ENCODE measurements around the gene CRYBG3.

The CRYBG3 gene

GRCh38 chr3:97885931-97886824, 64.4 kb downstream of the CRYBG3 start:
- H3K4me3 ChIP-seq (ENCODE audit: low read depth in 1 of 2, low read length in 2 of 2): no peak overlapping the region
- H3K27ac ChIP-seq (ENCODE audit: low read length): no peak overlapping the region
- H3K9ac ChIP-seq (ENCODE audit: low read depth, low read length): no peak overlapping the region
- no peak overlapping the region for H2AFZ ChIP-seq (ENCODE audit: low read depth, low read length)
- no peak for TF ChIP-seq EZH2 (IDR thresholded peaks at IDR 0.05; ENCODE audit: borderline replicate concordance, low read depth, low read length, severe bottlenecking)
- TF ChIP-seq, protein P1, sequence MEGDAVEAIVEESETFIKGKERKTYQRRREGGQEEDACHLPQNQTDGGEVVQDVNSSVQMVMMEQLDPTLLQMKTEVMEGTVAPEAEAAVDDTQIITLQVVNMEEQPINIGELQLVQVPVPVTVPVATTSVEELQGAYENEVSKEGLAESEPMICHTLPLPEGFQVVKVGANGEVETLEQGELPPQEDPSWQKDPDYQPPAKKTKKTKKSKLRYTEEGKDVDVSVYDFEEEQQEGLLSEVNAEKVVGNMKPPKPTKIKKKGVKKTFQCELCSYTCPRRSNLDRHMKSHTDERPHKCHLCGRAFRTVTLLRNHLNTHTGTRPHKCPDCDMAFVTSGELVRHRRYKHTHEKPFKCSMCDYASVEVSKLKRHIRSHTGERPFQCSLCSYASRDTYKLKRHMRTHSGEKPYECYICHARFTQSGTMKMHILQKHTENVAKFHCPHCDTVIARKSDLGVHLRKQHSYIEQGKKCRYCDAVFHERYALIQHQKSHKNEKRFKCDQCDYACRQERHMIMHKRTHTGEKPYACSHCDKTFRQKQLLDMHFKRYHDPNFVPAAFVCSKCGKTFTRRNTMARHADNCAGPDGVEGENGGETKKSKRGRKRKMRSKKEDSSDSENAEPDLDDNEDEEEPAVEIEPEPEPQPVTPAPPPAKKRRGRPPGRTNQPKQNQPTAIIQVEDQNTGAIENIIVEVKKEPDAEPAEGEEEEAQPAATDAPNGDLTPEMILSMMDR (IDR thresholded peaks at IDR 0.05; ENCODE audit: borderline replicate concordance, extremely low read depth, low read length, poor library complexity, severe bottlenecking): no peak
- ATAC-seq (ENCODE audit: insufficient read depth, low read depth) (no peak), DNase-seq (no peak)
- no peaks in the 10 kb centered on the region for H4K20me1 ChIP-seq (ENCODE audit: insufficient read depth, low read length)
- H3K9me3 ChIP-seq (ENCODE audit: insufficient read depth, low read length, severe bottlenecking): no peaks in the 10 kb centered on the region
- no peaks in the 10 kb centered on the region for H3K79me2 ChIP-seq (ENCODE audit: insufficient read depth, low read length)
- no peaks in the 10 kb centered on the region for H3K27me3 ChIP-seq (ENCODE audit: insufficient read depth, low read length, poor library complexity)
- peaks cover 26% of the 10 kb centered on the region for H3K36me3 ChIP-seq (ENCODE audit: insufficient read depth, low read length)
- H3K4me2 ChIP-seq (ENCODE audit: insufficient read depth, low read length): no peak overlapping the region
- H3K4me1 ChIP-seq (ENCODE audit: insufficient read depth, low read length): peaks cover 15% of the 10 kb centered on the region

DNA sequence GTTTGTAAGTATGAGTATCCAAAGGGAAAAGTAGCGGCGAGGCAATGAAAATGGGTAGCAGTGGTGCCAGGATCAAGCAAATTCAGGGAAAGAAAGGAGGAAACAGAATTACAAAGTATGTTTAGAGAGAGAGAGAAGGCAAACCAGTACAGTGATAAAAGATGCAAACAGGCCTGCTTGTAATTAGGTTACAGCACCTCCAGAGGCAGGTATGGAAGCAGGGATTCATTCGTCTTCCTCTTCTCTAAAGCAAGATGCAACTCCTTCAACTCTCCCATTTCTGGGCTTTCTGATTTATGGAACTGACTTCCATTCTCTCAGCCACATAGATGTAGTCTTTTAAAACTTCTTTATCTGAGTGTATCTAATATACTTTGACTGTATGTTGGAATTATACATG, 68.0 kb downstream of the CRYBG3 start:
- H3K27me3 ChIP-seq (ENCODE audit: insufficient read depth, low read length, poor library complexity): no peaks in the 10 kb centered on the region
- DNase-seq (no peak), ATAC-seq (ENCODE audit: insufficient read depth, low read depth) (no peak)
- H3K79me2 ChIP-seq (ENCODE audit: insufficient read depth, low read length): no peaks in the 10 kb centered on the region
- peaks cover 23% of the 10 kb centered on the region for H3K36me3 ChIP-seq (ENCODE audit: insufficient read depth, low read length)
- TF ChIP-seq EZH2 (IDR thresholded peaks at IDR 0.05; ENCODE audit: borderline replicate concordance, low read depth, low read length, severe bottlenecking): no peak
- TF ChIP-seq, protein P1 (IDR thresholded peaks at IDR 0.05; ENCODE audit: borderline replicate concordance, extremely low read depth, low read length, poor library complexity, severe bottlenecking): no peak
- no peak overlapping the region for H2AFZ ChIP-seq (ENCODE audit: low read depth, low read length)
- no peaks in the 10 kb centered on the region for H4K20me1 ChIP-seq (ENCODE audit: insufficient read depth, low read length)
- no peak overlapping the region for H3K4me2 ChIP-seq (ENCODE audit: insufficient read depth, low read length)
- H3K4me3 ChIP-seq (ENCODE audit: low read depth in 1 of 2, low read length in 2 of 2): no peak overlapping the region
- no peaks in the 10 kb centered on the region for H3K4me1 ChIP-seq (ENCODE audit: insufficient read depth, low read length)
- no peak overlapping the region for H3K9ac ChIP-seq (ENCODE audit: low read depth, low read length)
- no peaks in the 10 kb centered on the region for H3K9me3 ChIP-seq (ENCODE audit: insufficient read depth, low read length, severe bottlenecking)
- no peak overlapping the region for H3K27ac ChIP-seq (ENCODE audit: low read length)

GRCh38 chr3:97892852-97893251, 71.0 kb downstream of the CRYBG3 start:
- H4K20me1 ChIP-seq (ENCODE audit: insufficient read depth, low read length): no peaks in the 10 kb centered on the region
- no peak overlapping the region for H2AFZ ChIP-seq (ENCODE audit: low read depth, low read length)
- no peak overlapping the region for H3K4me2 ChIP-seq (ENCODE audit: insufficient read depth, low read length)
- H3K9me3 ChIP-seq (ENCODE audit: insufficient read depth, low read length, severe bottlenecking): no peaks in the 10 kb centered on the region
- H3K36me3 ChIP-seq (ENCODE audit: insufficient read depth, low read length): peaks cover 10% of the 10 kb centered on the region; the same call in 1 of the 2 replicates
- DNase-seq: no peak
- H3K4me3 ChIP-seq (ENCODE audit: low read depth in 1 of 2, low read length in 2 of 2): no peak overlapping the region
- ATAC-seq (ENCODE audit: insufficient read depth, low read depth): no peak
- no peaks in the 10 kb centered on the region for H3K79me2 ChIP-seq (ENCODE audit: insufficient read depth, low read length)
- H3K4me1 ChIP-seq (ENCODE audit: insufficient read depth, low read length): no peaks in the 10 kb centered on the region
- TF ChIP-seq, protein P1 (IDR thresholded peaks at IDR 0.05; ENCODE audit: borderline replicate concordance, extremely low read depth, low read length, poor library complexity, severe bottlenecking): no peak
- no peak for TF ChIP-seq EZH2 (IDR thresholded peaks at IDR 0.05; ENCODE audit: borderline replicate concordance, low read depth, low read length, severe bottlenecking)
- no peaks in the 10 kb centered on the region for H3K27me3 ChIP-seq (ENCODE audit: insufficient read depth, low read length, poor library complexity)
- no peak overlapping the region for H3K9ac ChIP-seq (ENCODE audit: low read depth, low read length)
- no peak overlapping the region for H3K27ac ChIP-seq (ENCODE audit: low read length)
